HG03354 (cell line): ENCODE data around the gene POU2AF2.
A peak's percentile ranks its signal among the peaks of the same experiment; 100 is the strongest.
"Not testable (repeated sequence)": the region's sequence is repeated elsewhere in the genome, so short reads cannot be mapped to it uniquely, and the experiment has no call there.

Source experiments
- ATAC-seq: cut with Tn5 transposase; IDR thresholded peaks from one replicate; pipeline ENCODE4 v1.9.1; 2021; ENCODE audit warnings: mild to moderate bottlenecking; ENCODE audit not compliant: unreplicated experiment, poor library complexity, severe bottlenecking

Gene POU2AF2

GRCh38 chr11:111253131-111253530, 7.6 kb downstream of the POU2AF2 start:
- no peak for ATAC-seq

GRCh38 chr11:111253630-111254029, 8.1 kb downstream of the POU2AF2 start:
- ATAC-seq = no peak

- ATAC-seq = no peak
Measured at GRCh38 chr11:111258046-111258445, 12.5 kb downstream of the POU2AF2 start.

- no peak for ATAC-seq
Measured at GRCh38 chr11:111259896-111260295, 14.4 kb downstream of the POU2AF2 start.

- ATAC-seq = no peak
Measured at GRCh38 chr11:111260811-111261210, 15.3 kb downstream of the POU2AF2 start.

GRCh38 chr11:111264646-111265045, 19.1 kb downstream of the POU2AF2 start:
- ATAC-seq = no peak

- ATAC-seq = no peak
Measured at GRCh38 chr11:111265421-111265820, 19.9 kb downstream of the POU2AF2 start.

GRCh38 chr11:111268303-111268702, 22.8 kb downstream of the POU2AF2 start:
- ATAC-seq = not testable (repeated sequence)

GRCh38 chr11:111269146-111269868, 23.8 kb downstream of the POU2AF2 start:
- no peak for ATAC-seq

GRCh38 chr11:111272420-111272819, 26.9 kb downstream of the POU2AF2 start:
- no peak for ATAC-seq

GRCh38 chr11:111282562-111283075, 37.1 kb downstream of the POU2AF2 start:
- ATAC-seq = no peak

- ATAC-seq = no peak
Measured at GRCh38 chr11:111283945-111284481, 38.5 kb downstream of the POU2AF2 start.

- ATAC-seq = no peak
Measured at GRCh38 chr11:111285189-111286091, 39.9 kb downstream of the POU2AF2 start.

- ATAC-seq = no peak
Measured at GRCh38 chr11:111291764-111292163, 46.2 kb downstream of the POU2AF2 start.

GRCh38 chr11:111292408-111292807, 46.9 kb downstream of the POU2AF2 start:
- ATAC-seq = not testable (repeated sequence)

- ATAC-seq = no peak
Measured at GRCh38 chr11:111296196-111296595, 50.7 kb downstream of the POU2AF2 start.

- ATAC-seq = no peak
Measured at GRCh38 chr11:111297696-111298095, 52.2 kb downstream of the POU2AF2 start.

- peak; percentile 35 for ATAC-seq
Measured at GRCh38 chr11:111298413-111299100, 53.0 kb downstream of the POU2AF2 start, which contains the start of gene POU2AF3. Gene POU2AF3, plus strand, starts transcription at chr11:111298546. Its CDS starts 36 bp downstream, at chr11:111298582.

GRCh38 chr11:111299101-111300026, 53.8 kb downstream of the POU2AF2 start:
- ATAC-seq = peak; percentile 67
